HepG2 (cell line): ENCODE measurements around the gene EFCAB13. TPM values are rescaled to one million over a fixed set of nuclear protein-coding genes. Genes with fewer than 3 reads are reported as not detected.

Source experiments
- CBX2 ChIP-seq, 2 experiments: fragments of 200-600 bp in 1 of 2; sonication (generic); formaldehyde crosslinking in 1 of 2; IDR thresholded peaks; 2 replicates each; pipeline versions ENCODE4 v1.7.0 to v1.8.1; 2018 to 2022; ENCODE audit warnings: low read depth in 2 of 2, low read length in 1 of 2, mild to moderate bottlenecking in 1 of 2, missing genetic modification reagents in 1 of 2
- FOXO4 ChIP-seq: sonication (generic); formaldehyde crosslinking; conservative IDR thresholded peaks from 2 replicates; pipeline ENCODE4 v1.8.1; 2023; ENCODE audit warnings: missing genetic modification reagents
- GABPB1 ChIP-seq: IDR thresholded peaks from 2 replicates; pipeline ENCODE4 v1.6.1; 2016; ENCODE audit warnings: mild to moderate bottlenecking, missing genetic modification reagents, moderate library complexity, missing compliant biosample characterization
- GMEB2 ChIP-seq: IDR thresholded peaks from 2 replicates; pipeline ENCODE4 v1.6.1; 2016; ENCODE audit warnings: missing biosample characterization, missing genetic modification reagents, low read depth
- ISX ChIP-seq: sonication (generic); formaldehyde crosslinking; conservative IDR thresholded peaks from 2 replicates; pipeline ENCODE4 v1.5.0; 2020; ENCODE audit warnings: missing genetic modification reagents
- NFIC ChIP-seq: IDR thresholded peaks from 2 replicates; pipeline ENCODE4 v1.6.1; 2012; ENCODE audit warnings: mild to moderate bottlenecking, low read length, inconsistent platforms
- PAX8 ChIP-seq: sonication (generic); formaldehyde crosslinking; IDR thresholded peaks from 2 replicates; pipeline ENCODE4 v1.8.0; 2022; ENCODE audit warnings: mild to moderate bottlenecking, missing genetic modification reagents, borderline replicate concordance
- SKI ChIP-seq: fragments of 450-650 bp; IDR thresholded peaks from one replicate; pipeline ENCODE4 v1.6.1; 2018; ENCODE audit warnings: mild to moderate bottlenecking; ENCODE audit not compliant: partially characterized antibody
- ZBTB26 ChIP-seq: IDR thresholded peaks from 2 replicates; pipeline ENCODE4 v1.6.1; 2016; ENCODE audit warnings: missing compliant biosample characterization, missing genetic modification reagents, borderline replicate concordance
- ZNF329 ChIP-seq: sonication (generic); formaldehyde crosslinking; IDR thresholded peaks from 2 replicates; pipeline ENCODE4 v1.9.0; 2021; ENCODE audit warnings: low read depth, mild to moderate bottlenecking, missing genetic modification reagents
- ZNF572 ChIP-seq: sonication (generic); formaldehyde crosslinking; IDR thresholded peaks from 2 replicates; pipeline ENCODE4 v1.5.1; 2020; ENCODE audit warnings: mild to moderate bottlenecking, missing genetic modification reagents
- ZNF710 ChIP-seq: sonication (generic); formaldehyde crosslinking; IDR thresholded peaks from 2 replicates; pipeline ENCODE4 v1.5.0; 2020; ENCODE audit warnings: mild to moderate bottlenecking, missing genetic modification reagents, borderline replicate concordance
- ZUFSP ChIP-seq: sonication (generic); formaldehyde crosslinking; IDR thresholded peaks from 2 replicates; pipeline ENCODE4 v1.9.0; 2021; ENCODE audit warnings: missing genetic modification reagents, mild to moderate bottlenecking, borderline replicate concordance
- polyA plus RNA-seq, 8 experiments: library from polyadenylated mRNA; depleted of rRNA in 3 of 8; stranded (reverse) in 7 of 8; unstranded in 1 of 8; fragments of >200 nt; fragmentation: Illumina TruSeq in 4 of 8; extraction: Trizol in 4 of 8; gene quantifications; 2 replicates each; pipeline versions ENCODE4 v1.2.1 to v1.2.3, GENCODE V29; 2011 to 2016; ENCODE audit warnings: low read depth in 4 of 8, missing spikeins in 1 of 8, mixed read lengths in 1 of 8; ENCODE audit not compliant: insufficient read depth in 1 of 8
- total RNA-seq, 5 experiments: library from RNA; depleted of rRNA; stranded (reverse); fragments of >200 nt; fragmentation: Illumina TruSeq; extraction: Trizol; gene quantifications; 2 replicates each; pipeline ENCODE4 v1.2.3, GENCODE V29; 2016; ENCODE audit warnings: low read depth in 1 of 5
- TF ChIP-seq, protein P1 (sequence below): sonication (generic); formaldehyde crosslinking; IDR thresholded peaks from 2 replicates; pipeline ENCODE4 v1.5.0; 2020; ENCODE audit warnings: mild to moderate bottlenecking, missing genetic modification reagents

EFCAB13 gene
- total and polyA plus RNA-seq, 2 of the 13 experiments (the other 11 are each of a cell fraction or from before 2014, with no cell fraction given) = 0.22 to 0.71 TPM

DNA sequence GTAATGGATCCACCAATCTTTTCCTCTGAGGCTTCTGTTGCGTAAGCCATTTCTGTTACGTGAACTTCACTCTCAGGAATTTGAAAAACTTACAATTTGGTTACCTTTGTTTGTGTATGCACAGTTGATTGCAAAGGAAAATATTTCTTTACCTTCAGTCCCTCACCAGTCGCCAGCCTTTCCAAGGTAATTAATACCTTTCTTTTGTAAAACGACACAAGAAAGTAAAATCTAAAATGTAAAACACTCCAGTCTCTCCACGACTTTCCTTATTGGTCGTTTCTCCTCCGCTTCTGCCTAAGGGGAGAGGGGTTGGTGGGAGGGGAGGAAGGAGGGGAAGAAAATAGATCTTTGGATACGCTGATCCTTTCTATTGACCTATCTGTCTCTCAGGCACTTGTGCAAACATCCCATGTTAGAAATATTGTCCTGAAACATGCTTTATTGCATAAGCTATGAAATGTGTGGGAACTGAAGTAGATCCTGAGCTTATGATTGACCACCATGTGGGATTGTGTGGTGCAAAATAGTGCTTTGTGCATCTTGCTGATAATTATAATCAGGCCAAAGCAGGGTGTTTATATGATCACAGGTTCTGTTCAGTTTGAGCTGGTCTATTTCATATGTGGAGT is 32.4 kb upstream of the EFCAB13 start (continued):
- TF ChIP-seq ZBTB26 (CRISPR knock-in tag) (no peak), ISX (CRISPR knock-in tag) (no peak), ZUFSP (CRISPR knock-in tag) (no peak), ZNF710 (CRISPR knock-in tag) (0 out of 2 replicates have a peak, but pooled peaks have one; percentile 48), ZNF572 (CRISPR knock-in tag) (no peak), GMEB2 (no peak), ZNF329 (CRISPR knock-in tag) (no peak), FOXO4 (CRISPR knock-in tag) (no peak), CBX2 (IDR thresholded peaks at IDR 0.05; ENCODE audit: low read depth, low read length) (no peak), CBX2 (CRISPR knock-in tag; IDR thresholded peaks at IDR 0.05; ENCODE audit: low read depth) (no peak), GABPB1 (CRISPR knock-in tag) (no peak), SKI (peak; percentile 66), NFIC (peak; percentile 73; the same call in 1 of the 2 replicates), PAX8 (no peak)
- TF ChIP-seq, protein P1, sequence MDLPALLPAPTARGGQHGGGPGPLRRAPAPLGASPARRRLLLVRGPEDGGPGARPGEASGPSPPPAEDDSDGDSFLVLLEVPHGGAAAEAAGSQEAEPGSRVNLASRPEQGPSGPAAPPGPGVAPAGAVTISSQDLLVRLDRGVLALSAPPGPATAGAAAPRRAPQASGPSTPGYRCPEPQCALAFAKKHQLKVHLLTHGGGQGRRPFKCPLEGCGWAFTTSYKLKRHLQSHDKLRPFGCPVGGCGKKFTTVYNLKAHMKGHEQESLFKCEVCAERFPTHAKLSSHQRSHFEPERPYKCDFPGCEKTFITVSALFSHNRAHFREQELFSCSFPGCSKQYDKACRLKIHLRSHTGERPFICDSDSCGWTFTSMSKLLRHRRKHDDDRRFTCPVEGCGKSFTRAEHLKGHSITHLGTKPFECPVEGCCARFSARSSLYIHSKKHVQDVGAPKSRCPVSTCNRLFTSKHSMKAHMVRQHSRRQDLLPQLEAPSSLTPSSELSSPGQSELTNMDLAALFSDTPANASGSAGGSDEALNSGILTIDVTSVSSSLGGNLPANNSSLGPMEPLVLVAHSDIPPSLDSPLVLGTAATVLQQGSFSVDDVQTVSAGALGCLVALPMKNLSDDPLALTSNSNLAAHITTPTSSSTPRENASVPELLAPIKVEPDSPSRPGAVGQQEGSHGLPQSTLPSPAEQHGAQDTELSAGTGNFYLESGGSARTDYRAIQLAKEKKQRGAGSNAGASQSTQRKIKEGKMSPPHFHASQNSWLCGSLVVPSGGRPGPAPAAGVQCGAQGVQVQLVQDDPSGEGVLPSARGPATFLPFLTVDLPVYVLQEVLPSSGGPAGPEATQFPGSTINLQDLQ (CRISPR knock-in tag) = no peak
